Measurements from ENCODE around the gene SEZ6. TPM values are rescaled to one million over a fixed set of nuclear protein-coding genes. Genes with fewer than 3 reads are reported as not detected.

The SEZ6 gene
- total RNA-seq, 2 experiments from 2014 or later = not detected

- POLR2A ChIA-PET = interaction anchor here (0.7 to 3.3 kb wide), 3 partner anchors 9 to 31 kb away, joined by 3 to 10 read pairs (median 4); no protein-coding TSS in a partner anchor
- Mint-ChIP-seq H3K27me3 (no peaks in the 10 kb centered on the region), H3K27ac (no peak overlapping the region), H3K36me3 (ENCODE audit: low read depth) (peaks cover 87% of the 10 kb centered on the region), H3K4me1 (peaks cover 9% of the 10 kb centered on the region), H3K9me3 (no peaks in the 10 kb centered on the region), H3K4me3 (no peak overlapping the region)
- no peak for DNase-seq
- CTCF ChIA-PET = interaction anchor here (0.9 to 4.8 kb wide), 4 partner anchors 35 to 191 kb away, joined by 3 to 32 read pairs (median 4); partner anchors contain the start of gene NEK8
Observed at GRCh38 chr17:28918295-28918694, 87.5 kb downstream of the SEZ6 start.

GRCh38 chr17:28917465-28917864 lies 88.4 kb downstream of the SEZ6 start:
- CTCF ChIA-PET = interaction anchor here (0.7 to 4.8 kb wide), 7 partner anchors 8 to 190 kb away, joined by 3 to 32 read pairs (median 7); partner anchors contain the start of genes DHRS13, NEK8 and TLCD1

GRCh38 chr17:28917029-28917428 lies 88.8 kb downstream of the SEZ6 start:
- Mint-ChIP-seq H3K4me3 (no peak overlapping the region), H3K36me3 (ENCODE audit: low read depth) (peaks cover 89% of the 10 kb centered on the region), H3K9me3 (no peaks in the 10 kb centered on the region), H3K27me3 (no peaks in the 10 kb centered on the region), H3K4me1 (peaks cover 8% of the 10 kb centered on the region), H3K27ac (no peak overlapping the region)
- POLR2A ChIA-PET = interaction anchor here (0.7 to 3.3 kb wide), 6 partner anchors 8 to 190 kb away, joined by 3 to 10 read pairs (median 4); partner anchors contain the start of genes FAM222B and TLCD1
- DNase-seq = no peak
- CTCF ChIA-PET = interaction anchor here (0.7 to 4.8 kb wide), 10 partner anchors 8 to 190 kb away, joined by 3 to 32 read pairs (median 6); partner anchors contain the start of genes DHRS13, NEK8 and TLCD1

More at GRCh38 chr17:28917465-28917864, 88.4 kb downstream of the SEZ6 start:
- H3K4me1 Mint-ChIP-seq = peaks cover 8% of the 10 kb centered on the region
- DNase-seq = no peak
- no peak overlapping the region for H3K4me3 Mint-ChIP-seq
- peaks cover 88% of the 10 kb centered on the region for H3K36me3 Mint-ChIP-seq (ENCODE audit: low read depth)
- POLR2A ChIA-PET = interaction anchor here (1.2 to 3.3 kb wide), 3 partner anchors 8 to 32 kb away, joined by 3 to 10 read pairs (median 4); no protein-coding TSS in a partner anchor
- H3K27ac Mint-ChIP-seq = peak overlapping the region; percentile 13
- H3K9me3 Mint-ChIP-seq = no peaks in the 10 kb centered on the region
- no peaks in the 10 kb centered on the region for H3K27me3 Mint-ChIP-seq

GRCh38 chr17:28916302-28916934 lies 89.4 kb downstream of the SEZ6 start:
- ChIA-PET POLR2A (interaction anchor here (0.7 to 3.3 kb wide), 7 partner anchors 9 to 190 kb away, joined by 3 to 10 read pairs (median 4); partner anchors contain the start of genes FAM222B and TLCD1), CTCF (interaction anchor here (0.6 to 4.8 kb wide), 12 partner anchors 9 to 189 kb away, joined by 3 to 32 read pairs (median 6); partner anchors contain the start of genes DHRS13, NEK8 and TLCD1)
- no peak overlapping the region for H3K27ac Mint-ChIP-seq
- peaks cover 8% of the 10 kb centered on the region for H3K4me1 Mint-ChIP-seq
- DNase-seq = peak; percentile 46
- no peak overlapping the region for H3K4me3 Mint-ChIP-seq
- no peaks in the 10 kb centered on the region for H3K9me3 Mint-ChIP-seq
- H3K27me3 Mint-ChIP-seq = no peaks in the 10 kb centered on the region
- peaks cover 90% of the 10 kb centered on the region for H3K36me3 Mint-ChIP-seq (ENCODE audit: low read depth)

- Mint-ChIP-seq H3K36me3 (ENCODE audit: low read depth) (peaks cover 86% of the 10 kb centered on the region), H3K27ac (no peak overlapping the region), H3K4me1 (peaks cover 8% of the 10 kb centered on the region), H3K4me3 (no peak overlapping the region), H3K9me3 (no peaks in the 10 kb centered on the region), H3K27me3 (no peaks in the 10 kb centered on the region)
- ChIA-PET CTCF (interaction anchor here (1.2 to 1.4 kb wide), 3 partner anchors 39 to 149 kb away, joined by 5 to 6 read pairs (median 5); no protein-coding TSS in a partner anchor), POLR2A (interaction anchor here (1.1 to 1.5 kb wide), 3 partner anchors 13 to 184 kb away, joined by 3 to 5 read pairs (median 4); partner anchors contain the start of gene NEK8)
- DNase-seq = no peak
Observed at GRCh38 chr17:28912938-28913333, 92.9 kb downstream of the SEZ6 start.

- DNase-seq = no peak
- Mint-ChIP-seq H3K9me3 (no peaks in the 10 kb centered on the region), H3K4me3 (no peak overlapping the region), H3K27me3 (no peaks in the 10 kb centered on the region), H3K4me1 (peaks cover 8% of the 10 kb centered on the region), H3K36me3 (ENCODE audit: low read depth) (peaks cover 84% of the 10 kb centered on the region), H3K27ac (no peak overlapping the region)
- ChIA-PET POLR2A (interaction anchor here (1.1 to 1.5 kb wide), 4 partner anchors 13 to 184 kb away, joined by 3 to 5 read pairs (median 4); partner anchors contain the start of gene NEK8), CTCF (interaction anchor here (1.2 to 1.4 kb wide), 3 partner anchors 40 to 149 kb away, joined by 5 to 6 read pairs (median 5); no protein-coding TSS in a partner anchor)
Observed at GRCh38 chr17:28912281-28912937, 93.4 kb downstream of the SEZ6 start.

- POLR2A ChIA-PET = interaction anchor here (1.1 to 1.7 kb wide), 3 partner anchors 26 to 38 kb away, joined by 3 to 4 read pairs (median 3); no protein-coding TSS in a partner anchor
- peaks cover 83% of the 10 kb centered on the region for H3K36me3 Mint-ChIP-seq (ENCODE audit: low read depth)
- CTCF ChIA-PET = interaction anchor here (0.6 to 1.7 kb wide), 4 partner anchors 37 to 183 kb away, joined by 3 to 6 read pairs (median 5); partner anchors contain the start of gene NEK8
- H3K4me1 Mint-ChIP-seq = peaks cover 8% of the 10 kb centered on the region
- no peaks in the 10 kb centered on the region for H3K9me3 Mint-ChIP-seq
- H3K27me3 Mint-ChIP-seq = no peaks in the 10 kb centered on the region
- H3K4me3 Mint-ChIP-seq = no peak overlapping the region
- no peak for DNase-seq
- no peak overlapping the region for H3K27ac Mint-ChIP-seq
Observed at GRCh38 chr17:28911411-28912045, 94.3 kb downstream of the SEZ6 start.

GRCh38 chr17:28910534-28910933 lies 95.3 kb downstream of the SEZ6 start:
- H3K36me3 Mint-ChIP-seq (ENCODE audit: low read depth) = peaks cover 80% of the 10 kb centered on the region
- H3K27ac Mint-ChIP-seq = no peak overlapping the region
- POLR2A ChIA-PET = interaction anchor here (1.7 kb wide), 1 partner anchor 39 kb away, joined by 4 read pairs; no protein-coding TSS in a partner anchor
- DNase-seq = no peak
- no peak overlapping the region for H3K4me3 Mint-ChIP-seq
- H3K4me1 Mint-ChIP-seq = peaks cover 6% of the 10 kb centered on the region
- H3K9me3 Mint-ChIP-seq = no peaks in the 10 kb centered on the region
- H3K27me3 Mint-ChIP-seq = no peaks in the 10 kb centered on the region
- CTCF ChIA-PET = interaction anchor here (0.6 to 1.7 kb wide), 5 partner anchors 16 to 182 kb away, joined by 3 to 5 read pairs (median 4); partner anchors contain the start of gene NEK8

- H3K36me3 Mint-ChIP-seq (ENCODE audit: low read depth) = peaks cover 67% of the 10 kb centered on the region
- peaks cover 8% of the 10 kb centered on the region for H3K4me1 Mint-ChIP-seq
- no peak overlapping the region for H3K27ac Mint-ChIP-seq
- H3K9me3 Mint-ChIP-seq = no peaks in the 10 kb centered on the region
- no peak for DNase-seq
- no peak overlapping the region for H3K4me3 Mint-ChIP-seq
- H3K27me3 Mint-ChIP-seq = no peaks in the 10 kb centered on the region
- CTCF ChIA-PET = interaction anchor here (0.7 to 2.9 kb wide), 6 partner anchors 9 to 159 kb away, joined by 3 to 13 read pairs (median 4); no protein-coding TSS in a partner anchor
- POLR2A ChIA-PET = interaction anchor here (1.3 to 1.9 kb wide), 3 partner anchors 9 to 145 kb away, joined by 3 to 5 read pairs (median 4); no protein-coding TSS in a partner anchor
Observed at GRCh38 chr17:28908640-28909167, 97.1 kb downstream of the SEZ6 start.

- Mint-ChIP-seq H3K36me3 (ENCODE audit: low read depth) (peaks cover 59% of the 10 kb centered on the region), H3K4me3 (no peak overlapping the region), H3K27me3 (no peaks in the 10 kb centered on the region), H3K27ac (no peak overlapping the region), H3K9me3 (no peaks in the 10 kb centered on the region), H3K4me1 (peaks cover 13% of the 10 kb centered on the region)
- POLR2A ChIA-PET = interaction anchor here (0.8 to 1.9 kb wide), 9 partner anchors 10 to 182 kb away, joined by 3 to 5 read pairs (median 3); partner anchors contain the start of genes FLOT2 and TLCD1
- CTCF ChIA-PET = interaction anchor here (0.7 to 2.9 kb wide), 5 partner anchors 11 to 158 kb away, joined by 3 to 13 read pairs (median 4); no protein-coding TSS in a partner anchor
- no peak for DNase-seq
Observed at GRCh38 chr17:28907709-28908475, 97.9 kb downstream of the SEZ6 start.

Data from activated CD4-positive, alpha-beta memory T cell treated with anti-CD3 and anti-CD28 coated beads, Interleukin-2, amount 10 ng/mL, durations not matched to agents 7 days and 5 days (primary cell).